Gastroesophageal sphincter (tissue), 4 donors: ENCODE measurements around the gene CLGN. TPM values are rescaled to one million over a fixed set of nuclear protein-coding genes. Genes with fewer than 3 reads are reported as not detected.

Source experiments
- ATAC-seq: fragments of 150-250 bp; one replicate; pipeline ENCODE4 v1.9.1; 2016; ENCODE audit warnings: mild to moderate bottlenecking, moderate library complexity
- H3K27ac ChIP-seq, 4 donors: fragments of 200-600 bp; sonication (generic) in 3 of 4; 1 replicate in 3 of 4; 2 replicates in 1 of 4; pipeline ENCODE4 v1.5.1; 2016 to 2019
- H3K27me3 ChIP-seq: fragments of 200-600 bp; sonication (generic); one replicate; pipeline ENCODE4 v1.5.1; 2019
- H3K36me3 ChIP-seq, 2 donors: fragments of 200-600 bp; sonication (generic); one replicate each; pipeline ENCODE4 v1.5.1; 2019; ENCODE audit warnings: control low read depth in 1 of 2
- H3K4me1 ChIP-seq, 3 donors: fragments of 200-600 bp; sonication (generic); 1 replicate in 2 of 3; 2 replicates in 1 of 3; pipeline ENCODE4 v1.5.1; 2016 to 2019; ENCODE audit warnings: control low read depth in 2 of 3
- H3K4me3 ChIP-seq, 2 donors: fragments of 200-600 bp; sonication (generic); one replicate each; pipeline ENCODE4 v1.5.1; 2019; ENCODE audit warnings: mild to moderate bottlenecking in 1 of 2, moderate library complexity in 1 of 2
- H3K9me3 ChIP-seq, 3 donors: fragments of 200-600 bp; sonication (generic); one replicate each; pipeline ENCODE4 v1.5.1; 2017 to 2019; ENCODE audit warnings: control low read depth in 2 of 3
- EP300 ChIP-seq: sonication (generic); formaldehyde crosslinking; IDR thresholded peaks from one replicate; pipeline ENCODE4 v1.6.1; 2017; ENCODE audit warnings: antibody characterized with exemption, mild to moderate bottlenecking
- POLR2A ChIP-seq, 2 donors: fragments of 450-650 bp; IDR thresholded peaks; one replicate each; pipeline ENCODE4 v1.6.1; 2017; ENCODE audit warnings: antibody characterized with exemption in 2 of 2, mild to moderate bottlenecking in 2 of 2, moderate library complexity in 1 of 2
- POLR2AphosphoS5 ChIP-seq: sonication (generic); formaldehyde crosslinking; IDR thresholded peaks from one replicate; pipeline ENCODE4 v1.6.1; 2017; ENCODE audit warnings: antibody characterized with exemption
- WGBS, 2 donors: methylation state at CpG; one replicate each; pipeline ENCODE4 v1.1.5; 2018; ENCODE audit warnings: low coverage in 1 of 2; 5-methylcytosine and 5-hydroxymethylcytosine counted together
- total RNA-seq, 4 donors: library from RNA; depleted of rRNA; stranded (reverse); fragments of >200 nt; gene quantifications; one replicate each; pipeline ENCODE4 v1.1.0, GENCODE V29; 2016
- TF ChIP-seq, protein P1 (sequence below), 4 experiments: fragments of 200-600 bp in 2 of 4; fragments of 450-650 bp in 2 of 4; sonication (generic) in 1 of 4; IDR thresholded peaks; one replicate each; pipeline ENCODE4 v1.5.1; 2017 to 2019; ENCODE audit warnings: antibody characterized with exemption in 4 of 4, mild to moderate bottlenecking in 2 of 4, moderate library complexity in 2 of 4

Gene CLGN
- total RNA-seq, 4 donors from 2014 or later, result 2.9 to 4.4 (median 3.9) TPM

GRCh38 chr4:140408974-140409373 is 18.5 kb downstream of the CLGN start:
- Histone ChIP-seq H3K4me1 (no peaks in the 10 kb centered on the region), H3K4me3 (no peak overlapping the region), H3K27me3 (no peaks in the 10 kb centered on the region), H3K27ac (no peak overlapping the region), H3K36me3 (no peaks in the 10 kb centered on the region), H3K9me3 (no peaks in the 10 kb centered on the region)
- ATAC-seq, result no peak
- no peak for TF ChIP-seq POLR2AphosphoS5
- no peak for TF ChIP-seq POLR2A (IDR thresholded peaks at IDR 0.05)
- TF ChIP-seq, protein P1, sequence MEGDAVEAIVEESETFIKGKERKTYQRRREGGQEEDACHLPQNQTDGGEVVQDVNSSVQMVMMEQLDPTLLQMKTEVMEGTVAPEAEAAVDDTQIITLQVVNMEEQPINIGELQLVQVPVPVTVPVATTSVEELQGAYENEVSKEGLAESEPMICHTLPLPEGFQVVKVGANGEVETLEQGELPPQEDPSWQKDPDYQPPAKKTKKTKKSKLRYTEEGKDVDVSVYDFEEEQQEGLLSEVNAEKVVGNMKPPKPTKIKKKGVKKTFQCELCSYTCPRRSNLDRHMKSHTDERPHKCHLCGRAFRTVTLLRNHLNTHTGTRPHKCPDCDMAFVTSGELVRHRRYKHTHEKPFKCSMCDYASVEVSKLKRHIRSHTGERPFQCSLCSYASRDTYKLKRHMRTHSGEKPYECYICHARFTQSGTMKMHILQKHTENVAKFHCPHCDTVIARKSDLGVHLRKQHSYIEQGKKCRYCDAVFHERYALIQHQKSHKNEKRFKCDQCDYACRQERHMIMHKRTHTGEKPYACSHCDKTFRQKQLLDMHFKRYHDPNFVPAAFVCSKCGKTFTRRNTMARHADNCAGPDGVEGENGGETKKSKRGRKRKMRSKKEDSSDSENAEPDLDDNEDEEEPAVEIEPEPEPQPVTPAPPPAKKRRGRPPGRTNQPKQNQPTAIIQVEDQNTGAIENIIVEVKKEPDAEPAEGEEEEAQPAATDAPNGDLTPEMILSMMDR (IDR thresholded peaks at IDR 0.05), result no peak
- no peak for TF ChIP-seq EP300
- WGBS, 2 donors, result 77% methylated on average over 1 of the region's 1 CpG; no CpG with 5 or more reads in 1 of the 2 donors

DNA sequence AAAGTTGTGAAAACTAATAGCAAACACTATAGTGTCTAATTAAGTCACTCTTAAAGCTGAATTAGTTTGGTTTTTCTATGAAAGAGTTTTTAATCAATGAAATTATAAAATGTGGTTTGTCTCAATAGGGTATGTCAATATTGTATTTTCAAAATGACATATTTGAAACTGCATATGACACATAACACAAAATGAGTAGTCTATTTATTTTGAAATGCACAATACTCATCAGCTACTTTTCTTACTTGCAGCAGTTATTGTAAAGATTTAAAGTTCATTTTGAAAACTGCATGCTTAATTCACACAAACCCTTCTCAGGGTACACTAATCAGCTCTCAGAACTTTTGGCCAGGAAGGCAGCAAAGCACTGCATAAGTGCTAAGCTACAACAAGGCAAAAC is 21.2 kb downstream of the CLGN start:
- no peak overlapping the region for H3K27ac ChIP-seq
- no peaks in the 10 kb centered on the region for H3K9me3 ChIP-seq
- ATAC-seq, result no peak
- TF ChIP-seq, protein P1 (IDR thresholded peaks at IDR 0.05), result no peak
- TF ChIP-seq EP300 (no peak), POLR2AphosphoS5 (no peak), POLR2A (IDR thresholded peaks at IDR 0.05) (no peak)
- no peak overlapping the region for H3K4me3 ChIP-seq
- H3K27me3 ChIP-seq, result no peaks in the 10 kb centered on the region
- no peaks in the 10 kb centered on the region for H3K4me1 ChIP-seq
- H3K36me3 ChIP-seq, result no peaks in the 10 kb centered on the region

DNA sequence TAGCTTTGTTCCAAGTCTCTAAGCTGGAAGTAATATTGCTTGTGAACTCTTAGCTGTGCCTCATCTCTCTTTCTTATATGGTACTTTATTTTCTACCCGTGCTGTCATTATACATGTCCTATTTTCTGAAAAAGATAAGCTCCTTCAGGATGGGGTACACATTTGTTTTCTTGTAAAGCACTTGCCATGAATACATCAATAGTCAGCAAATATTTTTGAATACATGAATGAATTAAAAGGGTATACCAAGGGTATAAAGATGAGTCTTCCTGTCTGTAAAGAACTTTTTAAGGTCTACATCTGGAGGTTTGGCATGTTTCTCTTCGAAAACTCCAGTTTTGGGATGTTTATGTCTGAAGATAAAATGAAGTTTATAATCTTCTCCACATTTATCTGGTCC is 27.3 kb downstream of the CLGN start:
- Histone ChIP-seq H3K36me3 (no peaks in the 10 kb centered on the region), H3K4me3 (no peak overlapping the region), H3K9me3 (no peaks in the 10 kb centered on the region), H3K27me3 (no peaks in the 10 kb centered on the region), H3K4me1 (no peaks in the 10 kb centered on the region), H3K27ac (no peak overlapping the region)
- TF ChIP-seq POLR2A (IDR thresholded peaks at IDR 0.05) (no peak), EP300 (no peak), POLR2AphosphoS5 (no peak)
- TF ChIP-seq, protein P1 (IDR thresholded peaks at IDR 0.05), result no peak
- no peak for ATAC-seq
- 74 to 90% methylated on average over 1 to 2 of the region's 2 CpGs for WGBS, 2 donors

DNA sequence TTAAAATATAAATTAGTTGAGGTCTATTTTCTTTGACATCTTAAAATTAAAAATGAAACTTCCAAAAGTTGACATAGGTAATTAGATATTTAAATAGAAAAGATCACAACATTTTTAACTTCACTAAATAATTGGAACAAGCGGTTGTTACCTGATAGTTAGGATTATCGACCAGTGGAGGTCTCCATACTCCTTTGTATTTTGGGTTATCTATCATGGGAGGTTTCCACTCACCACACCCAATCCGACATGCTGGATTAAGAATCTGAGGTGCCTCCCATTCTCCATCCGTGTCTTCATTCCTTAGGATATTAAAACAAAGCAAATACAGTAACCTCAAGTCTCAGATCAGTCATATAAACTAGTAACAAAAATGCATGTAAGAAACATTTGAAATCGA is 31.8 kb downstream of the CLGN start:
- no peak for ATAC-seq
- WGBS, 2 donors, result 65 to 76% methylated on average over 5 of the region's 5 CpGs

GRCh38 chr4:140388015-140388414 is 39.4 kb downstream of the CLGN start:
- no peak for ATAC-seq
- WGBS, 2 donors, result 83 to 100% methylated on average over 1 of the region's 1 CpG
- Histone ChIP-seq H3K9me3 (no peaks in the 10 kb centered on the region), H3K4me1 (no peaks in the 10 kb centered on the region), H3K27ac (no peak overlapping the region), H3K27me3 (no peaks in the 10 kb centered on the region), H3K4me3 (no peak overlapping the region), H3K36me3 (peaks cover 0 to 8% of the 10 kb centered on the region in 2 donors)
- TF ChIP-seq POLR2AphosphoS5, result no peak
- TF ChIP-seq, protein P1 (IDR thresholded peaks at IDR 0.05), result no peak
- no peak for TF ChIP-seq EP300
- TF ChIP-seq POLR2A (IDR thresholded peaks at IDR 0.05), result no peak

More for the DNA sequence above, 31.8 kb downstream of the CLGN start:
- Histone ChIP-seq H3K27me3 (no peaks in the 10 kb centered on the region), H3K9me3 (no peaks in the 10 kb centered on the region), H3K4me3 (no peak overlapping the region), H3K4me1 (no peaks in the 10 kb centered on the region), H3K36me3 (no peaks in the 10 kb centered on the region), H3K27ac (no peak overlapping the region)
- TF ChIP-seq EP300, result no peak
- no peak for TF ChIP-seq POLR2AphosphoS5
- TF ChIP-seq, protein P1 (IDR thresholded peaks at IDR 0.05), result no peak
- TF ChIP-seq POLR2A (IDR thresholded peaks at IDR 0.05), result no peak
